GM19452 (cell line): ENCODE measurements around the gene DMRTC1.
"Not testable (repeated sequence)": the region's sequence is repeated elsewhere in the genome, so short reads cannot be mapped to it uniquely, and the experiment has no call there.

Experiments
- ATAC-seq: cut with Tn5 transposase; IDR thresholded peaks from one replicate; pipeline ENCODE4 v1.9.1; 2021; ENCODE audit not compliant: unreplicated experiment

Gene DMRTC1

DNA sequence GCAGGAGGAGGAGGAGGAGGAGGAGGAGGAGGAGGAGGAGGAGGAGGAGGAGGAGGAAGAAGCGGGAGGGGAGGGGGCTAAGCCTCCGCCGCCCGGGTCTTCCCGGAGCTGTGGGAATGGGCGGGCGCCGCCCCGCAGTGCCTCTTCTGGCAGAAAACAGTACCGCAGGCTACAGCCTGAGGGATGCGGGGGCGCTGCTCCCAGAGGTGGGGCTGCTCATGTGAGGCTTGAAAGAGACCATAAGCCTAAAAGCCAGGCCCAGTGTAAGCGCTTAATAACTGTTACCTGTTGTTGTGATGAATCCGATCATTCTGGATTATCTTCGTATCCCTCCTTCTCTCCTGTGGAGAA is at the start of gene DMRTC1:
DMRTC1 (minus strand) TSS at position 19 of the 351 bp plus-strand sequence. CDS start 68,143 bp downstream, outside the sequence.
- ATAC-seq, result peak; percentile 77

GRCh38 chrX:72980894-72981469 is 37.3 kb upstream of the DMRTC1 start:
- not testable (repeated sequence) for ATAC-seq

DNA sequence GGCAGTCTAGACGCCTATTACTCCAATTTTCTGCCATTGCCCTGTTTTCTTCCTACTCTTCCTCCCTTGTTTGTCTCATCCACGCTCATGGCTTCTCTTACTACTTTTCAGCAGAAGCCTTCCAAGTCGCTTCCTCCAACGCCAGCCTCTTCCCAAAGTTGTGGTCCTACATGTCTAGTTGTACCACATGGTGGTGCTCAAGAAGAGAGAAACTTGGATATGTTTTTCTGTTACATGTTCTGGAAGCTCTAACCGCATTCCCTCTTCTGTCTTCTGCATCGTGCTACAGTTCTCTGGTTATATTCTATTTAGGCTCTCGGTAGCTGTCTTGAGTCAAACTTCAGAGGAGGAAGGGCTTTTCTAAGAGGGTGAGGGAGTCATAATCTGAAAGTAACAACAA is 31.2 kb upstream of the DMRTC1 start:
- ATAC-seq, result not testable (repeated sequence)

GRCh38 chrX:72971859-72972258 is 28.2 kb upstream of the DMRTC1 start:
- not testable (repeated sequence) for ATAC-seq

DNA sequence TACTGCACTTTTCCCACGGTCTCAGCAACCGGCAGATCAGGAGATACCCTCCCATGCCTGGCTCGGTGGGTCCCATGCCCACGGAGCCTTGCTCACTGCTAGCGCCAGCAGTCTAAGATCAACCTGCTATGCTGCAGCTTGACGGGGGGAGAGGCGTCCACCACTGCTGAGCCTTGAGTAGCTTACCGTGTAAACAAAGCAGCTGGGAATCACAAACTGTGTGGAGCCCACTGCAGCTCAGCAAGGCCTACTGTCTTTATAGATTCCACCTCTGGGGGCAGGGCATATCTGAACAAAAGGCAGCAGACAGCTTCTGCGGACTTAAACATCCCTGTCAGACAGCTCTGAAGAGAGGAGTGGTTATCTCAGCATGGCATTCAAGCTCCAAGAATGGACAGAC is 16.3 kb upstream of the DMRTC1 start:
- not testable (repeated sequence) for ATAC-seq

DNA sequence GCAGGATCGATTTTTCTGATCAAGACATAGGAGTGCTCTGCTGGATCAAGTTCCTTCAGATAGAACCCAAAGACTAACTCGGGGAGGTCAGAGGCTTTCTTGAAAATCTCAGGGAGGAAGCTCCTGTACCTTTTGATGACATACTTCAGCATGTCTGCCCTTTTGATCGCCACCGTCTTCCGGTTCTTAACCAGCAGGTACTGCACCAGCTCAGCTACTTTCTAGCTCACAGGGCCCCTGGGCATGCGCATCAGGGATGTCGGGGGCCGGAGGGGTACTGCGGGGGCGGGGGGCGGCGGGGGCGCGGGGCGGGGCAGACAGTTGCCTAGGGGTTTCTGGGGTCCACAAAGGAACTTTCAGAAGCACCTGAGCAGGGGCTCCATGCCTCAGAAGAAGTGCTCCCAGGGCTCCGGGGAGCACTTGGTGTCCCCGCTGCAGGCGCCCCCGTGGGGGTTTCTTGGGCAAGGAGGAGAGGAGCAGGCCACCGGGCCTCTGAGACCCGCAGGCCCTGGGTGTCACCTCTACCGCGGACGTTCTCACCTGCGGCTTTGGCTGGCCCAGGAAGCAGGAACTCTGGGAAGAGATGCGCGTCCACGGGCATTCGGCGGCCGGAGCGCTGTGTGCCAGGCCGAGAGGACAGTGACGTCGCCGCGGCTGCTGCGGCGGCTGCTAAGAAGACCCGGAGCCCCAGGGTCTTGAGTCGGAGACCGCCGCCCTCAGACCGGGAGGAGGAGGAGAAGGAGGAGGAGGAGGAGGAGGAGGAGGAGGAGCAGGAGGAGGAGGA is 410 bp downstream of the DMRTC1 start:
- peak; percentile 78 for ATAC-seq

DNA sequence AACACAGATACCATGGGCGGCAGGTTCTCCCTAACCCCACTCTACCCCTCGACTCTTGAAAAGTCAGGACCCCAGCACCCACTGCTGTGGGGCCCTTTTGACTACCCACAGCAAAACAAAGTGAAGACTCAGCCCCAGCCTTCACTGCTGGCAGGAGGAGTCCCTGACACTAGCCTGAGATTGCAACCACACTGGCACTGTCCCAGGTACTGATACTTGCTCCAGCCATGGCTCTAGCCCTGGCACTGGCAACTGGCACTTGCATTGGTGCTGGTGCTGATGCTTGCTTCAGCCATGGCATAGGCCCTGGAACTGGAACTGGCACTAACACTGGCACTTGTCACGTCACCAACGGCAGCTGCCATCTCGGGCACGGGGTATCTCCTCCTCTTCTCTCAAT is 1.4 kb downstream of the DMRTC1 start:
- not testable (repeated sequence) for ATAC-seq

DNA sequence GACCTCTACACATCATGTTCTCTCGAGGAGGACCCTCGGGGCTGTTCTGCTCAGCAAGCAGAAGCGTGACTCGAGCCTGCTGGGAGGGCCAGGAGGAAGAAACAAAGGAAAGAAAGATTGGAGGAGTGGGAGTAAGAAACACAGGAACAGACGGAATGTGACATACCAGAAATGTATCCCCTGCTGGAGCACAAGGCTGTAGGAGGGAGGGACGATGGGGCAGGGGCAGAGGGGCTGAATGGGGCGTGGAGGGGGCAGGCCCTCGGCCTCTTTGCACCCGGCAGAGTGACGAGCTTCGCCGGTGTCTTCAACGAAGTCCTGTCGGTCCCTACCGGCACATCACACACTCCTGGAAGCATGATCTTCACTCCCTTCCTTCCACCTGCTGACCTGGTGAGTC is 5.7 kb downstream of the DMRTC1 start, which contains the start of gene FAM236A:
FAM236A (plus strand) TSS at position 301 of the 400 bp plus-strand sequence; CDS start at position 358, 57 bp downstream.
- ATAC-seq, result not testable (repeated sequence)

DNA sequence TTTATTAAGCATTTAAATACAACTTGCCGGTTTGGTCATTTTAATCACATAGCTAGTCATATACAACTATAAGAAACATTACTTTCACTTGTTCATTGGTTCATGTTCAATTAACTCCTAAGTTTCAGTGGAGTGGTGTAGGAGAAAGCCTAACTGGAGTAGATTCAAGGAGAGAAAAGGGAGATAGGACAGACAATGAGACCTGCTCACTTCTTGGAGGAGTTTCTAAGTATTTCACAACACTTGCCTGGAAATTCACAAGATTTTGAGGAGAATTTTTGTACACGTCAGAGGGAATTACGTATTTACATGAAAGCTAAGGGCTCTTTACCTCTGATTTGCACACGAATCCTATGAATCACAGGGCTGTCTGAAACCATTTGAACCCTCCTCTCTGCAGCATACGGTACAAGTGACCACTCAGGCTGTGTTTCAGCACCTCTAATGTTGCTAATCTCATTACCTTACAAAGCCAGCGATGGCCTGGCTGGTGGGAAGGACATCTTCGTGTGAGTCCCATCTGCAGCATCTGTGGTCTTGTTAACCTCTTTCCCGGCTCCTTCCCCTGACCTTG is 6.7 kb downstream of the DMRTC1 start:
- not testable (repeated sequence) for ATAC-seq

GRCh38 chrX:72936455-72936854 is 7.2 kb downstream of the DMRTC1 start:
- not testable (repeated sequence) for ATAC-seq

DNA sequence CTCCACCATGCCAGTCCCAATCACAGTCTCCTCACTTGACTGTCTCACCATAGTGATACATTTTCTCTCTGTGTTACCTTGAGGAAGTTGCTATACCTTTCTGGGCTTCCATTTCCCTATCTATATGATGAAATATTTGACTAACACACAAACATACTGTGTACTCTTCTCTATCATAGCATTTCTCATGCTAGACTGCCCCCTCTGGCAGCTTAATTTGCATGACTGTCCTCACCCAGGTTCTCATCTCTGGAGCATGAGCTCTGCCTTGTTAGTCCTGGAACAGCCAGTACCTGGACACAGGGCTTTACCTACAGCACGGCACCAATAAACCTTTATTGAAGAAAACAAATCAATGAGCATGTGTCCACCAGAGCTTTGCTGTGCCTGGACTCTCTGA is 11.4 kb downstream of the DMRTC1 start:
- ATAC-seq, result not testable (repeated sequence)

DNA sequence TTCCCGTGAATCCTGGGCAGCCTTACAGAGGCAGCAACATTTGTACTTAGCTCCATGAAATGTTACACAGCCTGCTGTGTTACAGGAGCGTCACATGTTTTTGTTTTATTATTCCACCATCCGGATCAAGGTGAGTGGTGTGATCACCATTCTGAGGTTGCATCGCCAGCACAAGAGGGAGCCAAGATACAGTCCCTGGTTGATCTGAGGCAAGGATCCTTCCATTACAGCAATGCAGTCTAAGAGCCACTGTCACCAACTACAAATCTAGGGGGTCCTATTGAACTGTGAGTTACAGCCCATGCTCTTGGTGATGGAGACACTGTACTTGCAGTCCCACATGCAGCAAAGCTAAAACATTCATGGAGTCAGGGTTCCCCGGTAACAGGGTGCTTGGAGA is 27.5 kb downstream of the DMRTC1 start:
- ATAC-seq, result not testable (repeated sequence)

DNA sequence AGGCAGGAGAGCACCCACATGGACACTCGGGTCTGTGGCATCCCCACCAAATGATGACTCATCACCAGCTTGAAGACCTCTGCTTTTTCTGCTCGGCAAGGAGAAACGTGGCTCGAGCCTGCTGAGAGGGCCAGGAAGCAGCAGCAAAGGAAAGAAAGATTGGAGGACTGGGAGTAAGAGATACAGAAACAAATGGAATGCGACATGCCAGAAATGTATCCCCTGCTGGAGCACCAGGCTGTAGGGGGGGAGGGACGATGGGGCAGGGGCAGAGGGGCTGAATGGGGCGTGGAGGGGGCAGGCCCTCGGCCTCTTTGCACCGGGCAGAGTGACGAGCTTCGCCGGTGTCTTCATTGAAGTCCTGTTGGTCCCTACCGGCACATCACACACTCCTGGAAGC is 31.3 kb downstream of the DMRTC1 start, which contains the start of gene FAM236C:
FAM236C (plus strand) TSS at position 301 of the 400 bp plus-strand sequence. CDS start 100 bp downstream, outside the sequence.
- not testable (repeated sequence) for ATAC-seq

DNA sequence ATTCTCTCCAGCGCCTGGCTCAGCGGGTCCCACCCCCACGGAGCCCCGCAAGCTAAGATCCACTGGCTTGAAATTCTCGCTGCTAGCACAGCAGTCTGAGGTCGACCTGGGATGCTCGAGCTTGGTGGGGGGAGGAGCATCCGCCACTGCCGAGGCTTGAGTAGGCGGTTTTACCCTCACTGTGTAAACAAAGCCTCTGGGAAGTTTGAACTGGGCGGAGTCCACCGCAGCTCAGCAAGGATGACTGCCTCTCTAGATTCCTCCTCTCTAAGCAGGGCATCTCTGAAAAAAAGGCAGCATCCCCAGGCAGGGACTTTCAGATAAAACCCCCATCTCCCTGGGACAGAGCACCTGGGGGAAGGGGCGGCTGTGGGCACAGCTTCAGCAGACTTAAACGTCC is 53.9 kb downstream of the DMRTC1 start:
- ATAC-seq, result not testable (repeated sequence)

GRCh38 chrX:72882898-72883297 is 60.7 kb downstream of the DMRTC1 start:
- not testable (repeated sequence) for ATAC-seq

DNA sequence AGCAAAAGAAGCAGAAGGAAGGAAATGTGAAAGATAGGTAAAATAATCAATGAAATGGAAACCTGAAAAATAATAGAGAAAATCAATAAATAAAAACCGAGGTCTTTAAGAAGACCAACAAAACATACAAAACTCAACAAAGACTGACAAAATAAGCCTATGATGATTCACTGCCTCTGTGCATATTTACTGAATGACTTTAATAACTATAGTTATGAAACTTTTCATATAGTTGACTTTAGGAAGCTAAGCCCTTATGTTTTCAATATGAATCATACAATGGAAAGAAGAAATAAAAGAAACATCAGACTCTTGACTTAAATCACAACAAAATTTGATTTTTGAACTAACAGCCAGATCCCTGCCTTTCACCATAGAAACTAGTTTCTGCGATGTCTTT is 106.1 kb downstream of the DMRTC1 start:
- ATAC-seq, result not testable (repeated sequence)

- ATAC-seq, result not testable (repeated sequence)
These were observed 112.9 kb downstream of the DMRTC1 start for GRCh38 chrX:72830701-72831100.
